ENCODE measurements around the gene C2CD2.

DNA sequence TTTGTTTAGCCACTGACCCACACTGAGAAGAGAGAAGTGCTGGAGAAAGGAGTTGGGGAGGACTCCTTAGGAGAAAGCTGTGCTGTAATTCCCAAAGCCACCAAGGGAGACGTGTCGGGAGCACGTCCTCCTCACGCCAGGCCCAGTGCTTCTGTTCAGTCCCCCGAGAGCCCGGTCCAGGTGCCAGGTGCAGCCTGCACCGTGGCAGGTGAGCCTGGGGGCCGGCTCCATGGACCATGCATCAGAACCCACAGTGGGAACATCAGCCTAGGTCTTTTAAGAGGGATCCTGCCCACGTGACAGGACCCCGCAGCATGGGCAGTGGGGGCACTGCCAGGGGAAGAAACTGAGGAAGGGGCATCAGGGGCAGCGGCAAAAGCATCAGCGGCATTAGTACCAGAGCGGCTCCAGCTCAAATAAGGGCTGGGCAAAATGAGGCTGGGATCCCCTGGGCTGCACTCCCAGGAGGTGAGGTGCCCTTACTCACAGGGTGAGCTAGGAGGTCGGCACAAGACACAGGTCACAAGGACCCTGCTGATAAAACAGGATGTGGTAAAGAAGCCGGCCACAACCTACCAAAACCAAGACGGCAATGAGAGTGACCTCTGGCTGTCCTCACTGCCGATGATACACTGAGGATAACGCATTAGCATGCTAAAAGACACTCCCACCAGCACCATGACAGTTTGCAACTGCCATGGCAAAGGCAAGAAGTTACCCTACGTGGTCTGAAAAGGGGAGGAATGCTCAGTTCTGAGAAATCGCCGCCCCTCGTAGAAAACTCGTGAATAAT lies 50.1 kb downstream of the C2CD2 start:
- TF ChIP-seq POLR2A (IDR thresholded peaks at IDR 0.05) (no peak), CTCF (IDR thresholded peaks at IDR 0.05) (no peak)

Data from uterus (tissue), 2 donors.